EH (cell line): Measurements from ENCODE around the gene SMCHD1.

Experiments used
- DNase-seq: peaks from one replicate; pipeline ENCODE4 v3.0.0-alpha.2; 2015; ENCODE audit warnings: low read depth

SMCHD1 gene

DNA sequence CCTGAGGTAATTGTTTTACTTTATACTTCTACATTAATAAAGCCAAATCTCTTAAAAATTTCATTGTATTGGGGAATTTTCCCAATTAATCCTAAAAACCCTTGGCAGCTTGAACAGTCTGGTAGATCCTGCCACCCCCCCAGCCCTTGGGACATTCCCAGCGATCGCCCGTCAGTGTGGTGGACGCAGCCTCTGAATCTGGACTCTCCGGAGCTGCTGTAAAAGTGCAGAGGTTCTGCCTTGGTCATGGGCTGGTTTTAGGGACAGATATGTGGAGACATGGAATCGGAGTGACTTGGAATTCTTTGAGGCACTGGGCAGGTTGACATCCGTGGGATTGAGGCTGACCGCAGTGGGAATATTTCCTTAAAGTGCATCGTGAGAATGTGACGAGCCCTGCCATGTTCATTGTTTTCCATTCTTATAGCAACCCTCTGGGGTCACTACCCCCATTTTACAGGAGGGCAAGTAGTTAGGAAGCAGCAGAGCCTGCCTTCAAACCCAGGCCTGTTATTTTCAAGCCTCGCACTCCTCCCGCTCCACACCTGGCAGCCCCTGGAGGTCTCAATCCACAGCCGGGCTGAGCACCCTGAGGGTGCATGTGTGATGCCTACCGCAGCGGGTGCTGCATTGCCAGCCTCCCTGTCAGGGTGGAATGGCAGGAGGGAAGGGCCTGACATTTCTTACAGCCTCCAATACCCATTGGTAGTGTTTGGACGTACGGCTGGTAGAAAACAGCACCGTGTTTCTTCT is 197.8 kb downstream of the SMCHD1 start:
- DNase-seq = no peak

DNA sequence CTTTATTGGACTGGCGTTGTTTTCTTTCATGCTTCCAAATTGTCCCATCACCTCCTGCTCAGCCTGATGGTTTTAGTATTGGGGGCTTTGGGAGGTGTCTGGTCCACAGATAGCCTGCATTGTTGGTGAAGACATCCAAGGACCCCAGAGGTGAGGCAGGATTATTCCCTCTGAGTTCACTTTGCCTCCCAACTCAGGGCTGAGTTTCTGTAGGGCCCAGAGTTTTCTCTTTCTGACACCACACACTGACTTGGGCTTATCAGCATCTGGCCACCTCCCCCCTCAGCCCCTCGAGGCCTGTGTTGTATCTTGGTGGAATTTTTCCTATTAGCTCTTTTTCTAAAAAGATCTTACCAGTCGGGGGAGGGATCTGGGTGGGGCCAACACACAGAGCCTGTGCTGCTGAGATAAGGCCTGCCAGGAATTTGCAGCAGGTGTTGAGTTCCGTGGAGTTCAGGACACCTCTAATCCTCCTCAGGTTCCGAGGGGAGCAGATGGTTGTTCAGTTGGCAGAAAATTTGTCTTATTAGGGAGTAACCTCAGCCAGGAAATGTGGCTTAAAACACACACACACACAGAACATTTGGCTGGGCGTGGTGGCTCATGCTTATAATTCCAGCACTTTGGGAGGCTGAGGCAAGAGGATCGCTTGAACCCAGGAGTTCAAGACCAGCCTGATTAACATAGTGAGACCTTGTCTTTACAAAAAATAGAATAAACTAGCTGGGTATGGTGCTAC is 198.6 kb downstream of the SMCHD1 start:
- peak; percentile 27 for DNase-seq
